ENCODE measurements around the gene RHEBL1. TPM values are rescaled to one million over a fixed set of nuclear protein-coding genes. Genes with fewer than 3 reads are reported as not detected.

Gene RHEBL1
- total and polyA plus RNA-seq, 2 of the 4 experiments (the other 2 are of a cell fraction) = 0.62 to 0.72 TPM

DNA sequence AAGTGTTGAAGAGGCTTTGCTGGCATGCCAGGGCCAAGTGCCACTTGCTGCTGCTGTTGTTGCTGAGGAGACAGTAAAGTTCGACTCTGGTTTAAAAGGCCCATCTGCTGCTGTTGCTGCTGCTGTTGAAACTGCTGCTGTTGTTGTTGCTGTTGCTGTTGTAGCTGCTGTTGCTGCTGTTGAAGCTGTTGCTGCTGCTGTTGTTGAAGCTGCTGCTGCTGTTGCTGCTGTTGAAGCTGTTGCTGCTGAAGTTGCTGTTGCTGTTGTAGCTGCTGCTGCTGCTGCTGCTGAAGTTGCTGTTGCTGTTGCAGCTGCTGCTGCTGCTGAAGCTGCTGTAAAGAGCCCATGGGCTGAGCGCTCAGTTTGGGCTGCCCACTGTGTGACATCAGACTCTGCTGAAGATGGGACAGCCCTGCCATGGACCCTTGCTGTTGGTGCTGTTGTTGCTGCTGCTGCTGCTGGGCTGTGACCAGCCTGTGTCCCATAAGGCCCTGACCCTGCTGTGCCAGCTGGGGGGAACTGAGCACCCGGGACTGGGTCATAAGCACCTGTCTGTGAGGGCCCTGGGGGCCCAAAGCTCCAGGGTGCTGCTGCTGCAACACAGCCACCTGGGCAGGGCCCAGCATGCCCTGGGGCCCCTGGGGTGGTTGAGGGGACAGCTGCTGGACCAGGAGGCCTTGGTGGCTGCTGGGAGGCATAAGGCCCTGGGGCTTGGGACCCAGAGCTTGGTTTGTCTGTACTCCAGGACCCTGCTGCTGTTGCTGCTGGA lies 36.9 kb downstream of the RHEBL1 start:
- CTCF ChIA-PET = no interaction called here
- POLR2A ChIA-PET (ENCODE audit: unreplicated experiment) = no interaction called here

More for the DNA sequence above, 36.9 kb downstream of the RHEBL1 start:
- peaks cover 25 to 67% of the 10 kb centered on the region in 2 experiments for H3K79me1 ChIP-seq (ENCODE audit: low read depth in 1 of 2, low read length in 2 of 2)
- WGBS, 2 experiments (ENCODE audit: extremely low coverage in 2 of 2, insufficient read length in 1 of 2) = 100% methylated on average over 1 of the region's 3 CpGs; no CpG with 5 or more reads in 1 of the 2 experiments
- H3K4me1 ChIP-seq (ENCODE audit: control insufficient read depth, insufficient read depth, low read length) = no peaks in the 10 kb centered on the region
- H3K14ac ChIP-seq (replicated peaks; ENCODE audit: low read depth, low read length) = no peak overlapping the region
- BruUV-seq (replicated peaks) = no TSS peak
- H4K20me1 ChIP-seq (ENCODE audit: insufficient read depth, low read length) = peaks cover 18% of the 10 kb centered on the region
- H2AFZ ChIP-seq (replicated peaks; ENCODE audit: low read length, poor library complexity) = no peak overlapping the region
- no peak overlapping the region for H3K27ac ChIP-seq (ENCODE audit: insufficient read depth, low read length)
- no peak overlapping the region for H2BK120ac ChIP-seq (ENCODE audit: low read depth, low read length)
- H3K4me3 ChIP-seq (ENCODE audit: insufficient read depth, low read depth, low read length) = no peak overlapping the region
- peak overlapping the region; percentile 53 for H2AK9ac ChIP-seq (replicated peaks; ENCODE audit: low read depth, low read length, poor library complexity)
- H4K5ac ChIP-seq (ENCODE audit: low read depth, low read length) = no peak overlapping the region
- no peak overlapping the region for H4K91ac ChIP-seq (ENCODE audit: insufficient read depth, low read depth, low read length)
- H4K8ac ChIP-seq (ENCODE audit: low read depth in 2 of 2, low read length in 2 of 2) = no peak overlapping the region
- no peak overlapping the region for H2AK5ac ChIP-seq (ENCODE audit: low read depth, low read length)
- DNase-seq (no peak), ATAC-seq (ENCODE audit: low read depth) (no peak)
- H3K4ac ChIP-seq (ENCODE audit: low read depth, low read length) = no peak overlapping the region
- TF ChIP-seq FOS (IDR thresholded peaks at IDR 0.05; ENCODE audit: low read depth, low read length) (no peak), MXI1 (IDR thresholded peaks at IDR 0.05; ENCODE audit: borderline replicate concordance, low read depth, low read length) (no peak), SMC3 (IDR thresholded peaks at IDR 0.05; ENCODE audit: low read depth, low read length) (no peak), RCOR1 (IDR thresholded peaks at IDR 0.05; ENCODE audit: insufficient replicate concordance, low read length) (no peak), POLR2A (IDR thresholded peaks at IDR 0.05; ENCODE audit: low read depth, low read length) (no peak), RAD21 (IDR thresholded peaks at IDR 0.05; ENCODE audit: low read length) (no peak), CHD1 (IDR thresholded peaks at IDR 0.05; ENCODE audit: low read depth, low read length) (no peak), CEBPB (IDR thresholded peaks at IDR 0.05; ENCODE audit: low read depth, low read length) (no peak)
- TF ChIP-seq, protein P1, sequence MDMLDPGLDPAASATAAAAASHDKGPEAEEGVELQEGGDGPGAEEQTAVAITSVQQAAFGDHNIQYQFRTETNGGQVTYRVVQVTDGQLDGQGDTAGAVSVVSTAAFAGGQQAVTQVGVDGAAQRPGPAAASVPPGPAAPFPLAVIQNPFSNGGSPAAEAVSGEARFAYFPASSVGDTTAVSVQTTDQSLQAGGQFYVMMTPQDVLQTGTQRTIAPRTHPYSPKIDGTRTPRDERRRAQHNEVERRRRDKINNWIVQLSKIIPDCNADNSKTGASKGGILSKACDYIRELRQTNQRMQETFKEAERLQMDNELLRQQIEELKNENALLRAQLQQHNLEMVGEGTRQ (IDR thresholded peaks at IDR 0.05; ENCODE audit: low read depth, low read length) = no peak
- TF ChIP-seq, protein P2, sequence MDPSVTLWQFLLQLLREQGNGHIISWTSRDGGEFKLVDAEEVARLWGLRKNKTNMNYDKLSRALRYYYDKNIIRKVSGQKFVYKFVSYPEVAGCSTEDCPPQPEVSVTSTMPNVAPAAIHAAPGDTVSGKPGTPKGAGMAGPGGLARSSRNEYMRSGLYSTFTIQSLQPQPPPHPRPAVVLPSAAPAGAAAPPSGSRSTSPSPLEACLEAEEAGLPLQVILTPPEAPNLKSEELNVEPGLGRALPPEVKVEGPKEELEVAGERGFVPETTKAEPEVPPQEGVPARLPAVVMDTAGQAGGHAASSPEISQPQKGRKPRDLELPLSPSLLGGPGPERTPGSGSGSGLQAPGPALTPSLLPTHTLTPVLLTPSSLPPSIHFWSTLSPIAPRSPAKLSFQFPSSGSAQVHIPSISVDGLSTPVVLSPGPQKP (IDR thresholded peaks at IDR 0.05; ENCODE audit: borderline replicate concordance, low read depth, low read length) = no peak
- TF ChIP-seq, protein P3, sequence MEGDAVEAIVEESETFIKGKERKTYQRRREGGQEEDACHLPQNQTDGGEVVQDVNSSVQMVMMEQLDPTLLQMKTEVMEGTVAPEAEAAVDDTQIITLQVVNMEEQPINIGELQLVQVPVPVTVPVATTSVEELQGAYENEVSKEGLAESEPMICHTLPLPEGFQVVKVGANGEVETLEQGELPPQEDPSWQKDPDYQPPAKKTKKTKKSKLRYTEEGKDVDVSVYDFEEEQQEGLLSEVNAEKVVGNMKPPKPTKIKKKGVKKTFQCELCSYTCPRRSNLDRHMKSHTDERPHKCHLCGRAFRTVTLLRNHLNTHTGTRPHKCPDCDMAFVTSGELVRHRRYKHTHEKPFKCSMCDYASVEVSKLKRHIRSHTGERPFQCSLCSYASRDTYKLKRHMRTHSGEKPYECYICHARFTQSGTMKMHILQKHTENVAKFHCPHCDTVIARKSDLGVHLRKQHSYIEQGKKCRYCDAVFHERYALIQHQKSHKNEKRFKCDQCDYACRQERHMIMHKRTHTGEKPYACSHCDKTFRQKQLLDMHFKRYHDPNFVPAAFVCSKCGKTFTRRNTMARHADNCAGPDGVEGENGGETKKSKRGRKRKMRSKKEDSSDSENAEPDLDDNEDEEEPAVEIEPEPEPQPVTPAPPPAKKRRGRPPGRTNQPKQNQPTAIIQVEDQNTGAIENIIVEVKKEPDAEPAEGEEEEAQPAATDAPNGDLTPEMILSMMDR (conservative IDR thresholded peaks at IDR 0.05; ENCODE audit: low read depth, low read length) = no peak
- H3K36me3 ChIP-seq (ENCODE audit: control insufficient read depth, insufficient read depth, low read length) = peaks cover 85% of the 10 kb centered on the region
- no peaks in the 10 kb centered on the region for H3K27me3 ChIP-seq (ENCODE audit: control insufficient read depth, insufficient read depth, low read length)
- no peaks in the 10 kb centered on the region for H3K9me3 ChIP-seq (ENCODE audit: control insufficient read depth, insufficient read depth, low read length)
- H3K56ac ChIP-seq (ENCODE audit: extremely low read depth, insufficient read depth, low read length) = no peak overlapping the region
- H3K23ac ChIP-seq (ENCODE audit: low read depth, low read length) = no peak overlapping the region
- H3K4me2 ChIP-seq (ENCODE audit: low read depth, low read length) = no peak overlapping the region
- H3K9me1 ChIP-seq (ENCODE audit: insufficient read depth, low read length) = no peaks in the 10 kb centered on the region
- dilution Hi-C loops (cut with HindIII; ENCODE audit: low sequenced_read_pairs, unreplicated experiment) = no loop called here
- H2BK5ac ChIP-seq (ENCODE audit: low read depth, low read length, poor library complexity, severe bottlenecking) = no peak overlapping the region
- intact Hi-C loops (cut with micrococcal nuclease) = no loop called here
- H2BK20ac ChIP-seq (ENCODE audit: low read depth, low read length) = no peak overlapping the region
- no peak overlapping the region for H3K18ac ChIP-seq (ENCODE audit: low read depth, low read length)
- in situ Hi-C loops (cut with MboI; ENCODE audit: low sequenced_read_pairs) = no loop called here
- H2BK15ac ChIP-seq (ENCODE audit: low read depth, low read length) = no peak overlapping the region
- H3K9ac ChIP-seq (ENCODE audit: low read depth, low read length) = no peak overlapping the region

Measured in IMR-90 (cell line).